Vagina (tissue), 2 donors: ENCODE data around the gene TGM5.

Source experiments
- POLR2A ChIP-seq, 2 donors: fragments of 450-650 bp; IDR thresholded peaks; one replicate each; pipeline ENCODE4 v1.6.1; 2017; ENCODE audit warnings: antibody characterized with exemption in 2 of 2, mild to moderate bottlenecking in 2 of 2, moderate library complexity in 2 of 2
- TF ChIP-seq, protein P1 (sequence below), 3 experiments: fragments of 450-650 bp in 2 of 3; fragments of 200-600 bp in 1 of 3; sonication (generic) in 1 of 3; IDR thresholded peaks; one replicate each; pipeline ENCODE4 v1.5.1; 2017 to 2019; ENCODE audit warnings: antibody characterized with exemption in 3 of 3, mild to moderate bottlenecking in 2 of 3, moderate library complexity in 2 of 3

DNA sequence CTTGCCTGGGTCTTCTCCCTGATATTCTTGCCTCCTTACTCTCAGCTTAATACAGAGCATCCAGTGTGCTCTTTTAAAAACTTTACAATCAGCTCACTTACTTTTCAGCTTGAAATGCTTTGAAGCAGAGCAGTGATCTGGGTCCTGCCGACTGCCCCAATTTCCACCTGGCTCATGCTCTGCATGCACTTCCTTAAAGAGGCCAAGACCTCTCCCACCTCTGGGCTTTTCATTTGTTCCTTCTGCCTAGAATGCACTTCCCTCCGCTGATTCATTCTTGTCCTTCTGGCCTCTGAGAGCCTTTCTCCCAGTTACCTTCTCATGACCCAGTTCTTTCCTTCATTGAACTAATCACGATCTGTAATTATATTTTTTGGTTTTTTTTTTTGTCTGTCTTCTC is 83.5 kb downstream of the TGM5 start:
- TF ChIP-seq, protein P1, sequence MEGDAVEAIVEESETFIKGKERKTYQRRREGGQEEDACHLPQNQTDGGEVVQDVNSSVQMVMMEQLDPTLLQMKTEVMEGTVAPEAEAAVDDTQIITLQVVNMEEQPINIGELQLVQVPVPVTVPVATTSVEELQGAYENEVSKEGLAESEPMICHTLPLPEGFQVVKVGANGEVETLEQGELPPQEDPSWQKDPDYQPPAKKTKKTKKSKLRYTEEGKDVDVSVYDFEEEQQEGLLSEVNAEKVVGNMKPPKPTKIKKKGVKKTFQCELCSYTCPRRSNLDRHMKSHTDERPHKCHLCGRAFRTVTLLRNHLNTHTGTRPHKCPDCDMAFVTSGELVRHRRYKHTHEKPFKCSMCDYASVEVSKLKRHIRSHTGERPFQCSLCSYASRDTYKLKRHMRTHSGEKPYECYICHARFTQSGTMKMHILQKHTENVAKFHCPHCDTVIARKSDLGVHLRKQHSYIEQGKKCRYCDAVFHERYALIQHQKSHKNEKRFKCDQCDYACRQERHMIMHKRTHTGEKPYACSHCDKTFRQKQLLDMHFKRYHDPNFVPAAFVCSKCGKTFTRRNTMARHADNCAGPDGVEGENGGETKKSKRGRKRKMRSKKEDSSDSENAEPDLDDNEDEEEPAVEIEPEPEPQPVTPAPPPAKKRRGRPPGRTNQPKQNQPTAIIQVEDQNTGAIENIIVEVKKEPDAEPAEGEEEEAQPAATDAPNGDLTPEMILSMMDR (IDR thresholded peaks at IDR 0.05), result no peak
- no peak for TF ChIP-seq POLR2A (IDR thresholded peaks at IDR 0.05)
